Glutamatergic neuron (in vitro differentiated cells): ENCODE data around the gene GALNT6. TPM values are rescaled to one million over a fixed set of nuclear protein-coding genes. Genes with fewer than 3 reads are reported as not detected.
A peak's percentile ranks its signal among the peaks of the same experiment; 100 is the strongest.

Experiments
- DNase-seq: peaks from one replicate; pipeline ENCODE4 v3.0.0; 2022
- H3K27ac Mint-ChIP-seq: one replicate; pipeline ENCODE4 v1.8.0; 2020; ENCODE audit warnings: mild to moderate bottlenecking, mixed read lengths, inconsistent platforms; ENCODE audit not compliant: unreplicated experiment
- H3K27me3 Mint-ChIP-seq: one replicate; pipeline ENCODE4 v1.8.0; 2020; ENCODE audit warnings: mild to moderate bottlenecking, moderate library complexity, mixed read lengths, inconsistent platforms; ENCODE audit not compliant: unreplicated experiment
- H3K36me3 Mint-ChIP-seq: one replicate; pipeline ENCODE4 v1.8.0; 2020; ENCODE audit warnings: mild to moderate bottlenecking, mixed read lengths, inconsistent platforms; ENCODE audit not compliant: unreplicated experiment
- H3K4me1 Mint-ChIP-seq: one replicate; pipeline ENCODE4 v1.8.0; 2020; ENCODE audit warnings: mild to moderate bottlenecking, low read depth, mixed read lengths, inconsistent platforms; ENCODE audit not compliant: unreplicated experiment
- H3K4me3 Mint-ChIP-seq: one replicate; pipeline ENCODE4 v1.8.0; 2020; ENCODE audit warnings: mild to moderate bottlenecking, mixed read lengths, inconsistent platforms; ENCODE audit not compliant: unreplicated experiment
- H3K9me3 Mint-ChIP-seq: one replicate; pipeline ENCODE4 v1.8.0; 2020; ENCODE audit warnings: mild to moderate bottlenecking, moderate library complexity, mixed read lengths, inconsistent platforms; ENCODE audit not compliant: unreplicated experiment
- CTCF ChIP-seq: fragments of 200-600 bp; sonication (generic); IDR thresholded peaks from one replicate; pipeline ENCODE4 v1.5.0; 2021; ENCODE audit not compliant: partially characterized antibody, unreplicated experiment
- total RNA-seq: library from RNA; stranded (reverse); fragmentation: NEBNext Ultra II Directional; extraction: Animal tissue kit (Norgen Biotek cat#: 25700); gene quantifications from one replicate; pipeline ENCODE4 v1.2.1, GENCODE V29; 2021; ENCODE audit not compliant: unreplicated experiment

GALNT6 gene
- total RNA-seq, 1 donor from 2014 or later: 0.39 TPM

- no peaks in the 10 kb centered on the region for H3K4me1 Mint-ChIP-seq
- TF ChIP-seq CTCF: no peak
- H3K9me3 Mint-ChIP-seq: no peaks in the 10 kb centered on the region
- no peak overlapping the region for H3K27ac Mint-ChIP-seq
- H3K36me3 Mint-ChIP-seq: no peaks in the 10 kb centered on the region
- DNase-seq: no peak
- H3K4me3 Mint-ChIP-seq: peak overlapping the region; percentile 88
- peaks cover 7% of the 10 kb centered on the region for H3K27me3 Mint-ChIP-seq
Observed at GRCh38 chr12:51390457-51390856, 749 bp downstream of the GALNT6 start.

DNA sequence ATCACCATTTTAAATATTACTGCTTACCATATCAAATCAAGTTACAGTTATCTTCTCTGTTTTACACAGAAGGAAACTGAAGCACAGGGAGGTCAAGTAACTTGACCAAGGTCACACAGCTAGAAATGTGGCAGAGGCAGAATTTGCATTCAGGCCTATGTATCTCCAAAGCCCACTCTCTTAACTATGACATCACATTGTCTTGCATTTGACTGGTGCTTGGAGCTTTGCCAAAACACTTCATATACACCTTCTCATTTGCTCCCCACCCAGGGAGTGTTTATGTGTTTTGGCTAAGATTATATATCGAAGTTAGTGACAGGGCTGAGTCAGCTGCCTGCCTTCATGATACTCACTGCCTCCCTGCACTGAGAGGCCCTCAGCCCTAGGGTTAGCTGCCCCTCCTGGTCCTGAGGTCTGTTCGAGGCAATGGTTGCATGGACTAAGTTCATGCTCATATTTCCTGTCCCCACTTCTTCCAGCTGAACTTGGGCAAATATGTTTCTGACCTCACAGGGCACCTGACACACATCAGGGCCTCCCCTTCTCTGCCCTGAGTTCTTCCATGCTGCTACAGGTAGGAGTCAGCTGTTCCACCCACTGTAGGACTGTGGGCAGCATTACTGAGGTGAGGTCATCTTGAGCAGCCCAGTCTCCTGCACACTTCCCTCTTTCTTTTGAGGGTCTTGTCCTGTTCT lies 1.8 kb downstream of the GALNT6 start:
- no peak for TF ChIP-seq CTCF
- H3K27me3 Mint-ChIP-seq: peaks cover 7% of the 10 kb centered on the region
- H3K4me1 Mint-ChIP-seq: no peaks in the 10 kb centered on the region
- H3K4me3 Mint-ChIP-seq: no peak overlapping the region
- H3K36me3 Mint-ChIP-seq: no peaks in the 10 kb centered on the region
- H3K27ac Mint-ChIP-seq: no peak overlapping the region
- H3K9me3 Mint-ChIP-seq: no peaks in the 10 kb centered on the region
- DNase-seq: no peak

GRCh38 chr12:51388846-51389245 lies 2.4 kb downstream of the GALNT6 start:
- H3K4me1 Mint-ChIP-seq: no peaks in the 10 kb centered on the region
- H3K4me3 Mint-ChIP-seq: no peak overlapping the region
- no peak for DNase-seq
- H3K27me3 Mint-ChIP-seq: peaks cover 7% of the 10 kb centered on the region
- TF ChIP-seq CTCF: no peak
- H3K27ac Mint-ChIP-seq: no peak overlapping the region
- no peaks in the 10 kb centered on the region for H3K36me3 Mint-ChIP-seq
- peaks cover 2% of the 10 kb centered on the region for H3K9me3 Mint-ChIP-seq

DNA sequence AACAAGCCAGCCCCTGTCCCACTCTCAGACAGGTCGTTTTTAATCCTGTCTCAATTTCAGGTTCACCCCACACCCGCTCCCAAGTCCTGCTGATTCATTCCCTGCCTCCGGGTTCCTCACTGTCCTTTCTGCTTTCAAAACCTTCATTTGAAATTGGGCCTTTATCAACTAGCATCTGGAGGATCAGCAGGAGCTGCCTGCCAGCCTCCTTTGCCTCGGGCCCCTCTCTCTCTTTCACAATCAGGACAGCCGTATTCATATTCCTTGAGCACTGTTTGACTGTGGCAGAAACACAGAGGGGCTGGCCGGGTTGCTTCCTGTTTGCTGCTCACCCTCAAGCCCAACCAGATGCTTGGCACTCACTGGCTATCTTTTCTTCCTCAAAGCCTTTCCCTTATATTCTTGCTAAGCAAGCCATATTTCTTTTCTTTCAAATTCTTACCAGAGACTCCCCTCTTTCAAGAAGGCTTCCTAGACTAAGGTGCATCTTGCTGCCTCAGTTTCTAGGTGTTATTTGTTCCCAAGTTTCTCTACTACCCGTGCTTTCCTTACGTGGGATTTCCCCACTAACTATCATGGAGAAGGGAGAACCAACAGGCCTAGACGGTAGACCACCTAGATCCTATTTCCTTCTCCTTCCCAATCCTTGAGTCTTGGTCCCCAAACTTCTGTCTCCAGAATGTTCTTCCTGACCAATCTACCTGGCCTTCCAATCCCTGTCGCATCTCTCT lies 3.0 kb downstream of the GALNT6 start:
- no peak for DNase-seq
- Mint-ChIP-seq H3K27me3 (peaks cover 6% of the 10 kb centered on the region), H3K4me3 (no peak overlapping the region), H3K27ac (no peak overlapping the region), H3K9me3 (peaks cover 3% of the 10 kb centered on the region), H3K36me3 (no peaks in the 10 kb centered on the region), H3K4me1 (no peaks in the 10 kb centered on the region)
- no peak for TF ChIP-seq CTCF

DNA sequence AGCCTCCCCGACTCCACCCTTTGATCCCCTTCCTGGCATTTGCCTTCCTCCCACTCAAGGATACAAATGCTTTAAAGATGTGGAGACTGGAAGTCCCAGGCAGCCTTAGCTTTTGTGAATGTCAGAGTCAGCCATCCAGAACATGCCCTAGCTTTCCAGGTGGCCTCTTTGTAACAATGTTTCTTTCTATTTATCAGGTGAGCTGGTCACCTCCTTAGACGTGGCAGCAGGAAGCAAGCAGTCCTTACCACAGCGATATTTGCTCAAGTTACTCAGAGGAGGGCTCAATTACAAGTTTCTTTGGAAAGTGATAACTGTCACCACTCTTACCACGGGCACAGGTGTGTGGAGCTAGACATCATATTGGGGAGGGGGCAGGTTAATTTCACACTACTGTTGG lies 4.9 kb downstream of the GALNT6 start:
- peaks cover 6% of the 10 kb centered on the region for H3K4me1 Mint-ChIP-seq
- no peaks in the 10 kb centered on the region for H3K36me3 Mint-ChIP-seq
- TF ChIP-seq CTCF: no peak
- DNase-seq: no peak
- no peaks in the 10 kb centered on the region for H3K27me3 Mint-ChIP-seq
- peaks cover 3% of the 10 kb centered on the region for H3K9me3 Mint-ChIP-seq
- no peak overlapping the region for H3K27ac Mint-ChIP-seq
- H3K4me3 Mint-ChIP-seq: no peak overlapping the region
